NOMO-1 treated with DMSO at 0.1 percent for 48 hours (cell line): ENCODE results near the gene MB.
A peak's percentile ranks its signal among the peaks of the same experiment; 100 is the strongest.
"Not testable (repeated sequence)": the region's sequence is repeated elsewhere in the genome, so short reads cannot be mapped to it uniquely, and the experiment has no call there.

Source experiments
- DNase-seq: peaks from one replicate; lab custom pipeline; 2025; ENCODE audit not compliant: unreplicated experiment; lab: John Stamatoyannopoulos, UW

Gene MB

DNA sequence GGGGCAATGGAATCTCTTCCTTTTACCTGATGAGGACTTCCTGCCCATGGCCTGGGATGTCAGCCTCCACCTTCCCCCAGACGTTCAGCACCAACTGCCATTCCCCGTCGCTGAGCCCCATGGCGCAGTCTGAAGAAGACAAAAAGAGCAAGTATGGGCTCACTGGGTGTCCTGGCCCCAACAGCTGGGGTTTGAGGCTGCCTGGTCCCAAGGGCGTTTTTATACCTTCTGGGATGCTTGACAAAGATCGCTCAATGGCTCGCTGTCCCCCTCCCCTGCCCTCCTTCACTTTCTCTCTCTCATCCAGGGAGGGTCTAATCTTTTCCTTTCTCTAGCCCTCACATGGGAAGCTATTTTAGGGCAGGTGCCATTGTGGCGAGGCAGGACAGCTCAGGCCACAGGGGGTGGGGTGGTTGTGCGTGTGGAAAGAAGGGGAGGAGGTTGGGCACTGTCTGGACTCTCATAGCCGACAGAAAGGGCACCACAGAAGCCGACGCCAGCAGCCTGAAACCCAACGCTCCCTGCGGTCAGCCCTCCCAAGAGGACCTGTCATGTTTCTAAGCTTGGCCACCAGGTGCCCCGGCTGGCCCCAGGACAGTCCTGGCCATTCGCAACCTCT is at the start of gene MB:
Gene MB, minus strand, starts transcription at position 193 of the 619 bp plus-strand sequence. Its CDS starts 72 bp downstream, at position 121.
- DNase-seq: no peak

DNA sequence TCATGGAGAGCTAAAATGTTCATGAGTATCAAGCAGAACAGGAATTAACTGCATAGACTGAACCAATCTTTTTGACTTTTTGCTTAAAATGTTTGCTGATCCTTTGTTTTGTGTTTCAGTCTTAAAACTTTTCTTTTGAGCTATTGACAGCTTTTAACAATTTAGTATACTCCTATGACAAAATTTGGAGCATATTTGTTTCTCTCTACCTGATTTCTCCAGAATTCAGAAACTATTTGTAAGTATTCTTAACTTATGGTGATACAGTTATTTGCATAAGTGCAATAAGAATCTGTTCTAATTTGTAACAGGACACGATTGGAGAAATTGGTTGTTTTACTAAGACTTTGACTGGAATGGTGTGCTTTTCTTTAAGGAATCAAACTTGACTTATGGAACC is 49.6 kb upstream of the MB start:
- not testable (repeated sequence) for DNase-seq

DNA sequence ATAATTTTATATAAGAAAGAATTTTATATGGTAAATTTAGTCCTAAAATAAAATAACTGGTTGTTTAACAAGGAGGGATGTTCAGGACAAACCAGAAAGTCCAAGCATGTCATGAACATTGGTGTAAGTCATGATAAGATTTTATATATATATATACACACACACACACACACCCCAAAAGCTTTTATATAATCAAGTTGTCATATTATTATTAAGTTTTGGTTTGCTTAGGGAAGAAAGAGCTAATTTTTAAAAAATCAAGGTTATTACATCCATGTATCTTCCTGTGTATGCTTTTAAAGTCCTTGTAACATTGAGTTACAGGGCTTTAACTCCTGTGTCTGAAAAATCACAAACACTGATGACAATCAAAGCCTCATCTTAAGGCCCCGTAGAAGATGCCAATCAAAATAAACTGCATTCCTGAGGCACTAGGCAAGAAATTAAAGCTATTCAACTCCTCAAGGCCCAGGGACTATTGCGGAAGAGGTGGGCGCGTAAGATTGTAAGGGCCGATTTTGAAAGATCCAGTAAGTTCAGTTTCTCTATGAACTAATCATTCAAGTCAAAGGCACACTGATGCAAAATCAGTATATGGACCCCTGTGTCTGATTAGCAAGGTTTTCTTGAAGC is 47.9 kb upstream of the MB start:
- DNase-seq: no peak

DNA sequence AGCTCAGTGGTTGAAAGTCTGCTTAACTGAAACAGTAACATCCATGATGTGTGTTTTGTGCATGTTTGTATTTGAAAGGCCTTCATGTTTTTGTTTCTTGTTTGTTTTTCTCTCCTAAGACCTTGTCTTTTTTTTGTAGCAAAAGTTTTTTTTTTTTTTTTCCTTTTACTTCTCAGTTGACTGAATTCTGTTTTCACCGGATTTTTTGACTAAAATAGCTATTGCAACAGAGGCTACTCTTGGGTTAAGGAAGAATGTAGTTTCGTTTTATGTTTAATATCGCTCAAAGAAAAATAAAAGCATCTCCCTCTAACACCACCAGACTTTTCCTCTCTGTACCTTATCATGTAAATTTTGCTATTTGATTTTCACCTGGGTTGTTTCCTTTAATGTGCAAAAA is 46.2 kb upstream of the MB start:
- peak; percentile 78 for DNase-seq

DNA sequence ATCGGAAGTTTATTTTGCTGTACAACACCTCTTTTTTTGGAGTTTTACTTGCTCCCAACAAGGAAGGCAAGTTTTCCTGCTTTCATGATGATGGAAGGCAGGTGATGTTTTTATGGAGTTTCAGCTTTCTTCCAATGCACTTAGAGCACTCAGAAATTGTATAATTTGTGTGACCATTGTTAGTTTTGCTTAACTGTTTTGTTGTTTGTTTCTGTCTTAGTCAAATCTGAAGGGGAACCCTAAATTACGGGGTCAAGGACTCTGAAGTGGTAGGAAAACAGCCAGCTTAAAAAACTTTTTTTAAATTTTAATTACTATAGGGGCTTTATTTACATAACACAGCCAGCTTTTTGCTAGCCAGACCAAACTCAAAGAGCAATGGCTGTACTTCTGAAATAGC is 45.8 kb upstream of the MB start:
- DNase-seq: peak; percentile 38

DNA sequence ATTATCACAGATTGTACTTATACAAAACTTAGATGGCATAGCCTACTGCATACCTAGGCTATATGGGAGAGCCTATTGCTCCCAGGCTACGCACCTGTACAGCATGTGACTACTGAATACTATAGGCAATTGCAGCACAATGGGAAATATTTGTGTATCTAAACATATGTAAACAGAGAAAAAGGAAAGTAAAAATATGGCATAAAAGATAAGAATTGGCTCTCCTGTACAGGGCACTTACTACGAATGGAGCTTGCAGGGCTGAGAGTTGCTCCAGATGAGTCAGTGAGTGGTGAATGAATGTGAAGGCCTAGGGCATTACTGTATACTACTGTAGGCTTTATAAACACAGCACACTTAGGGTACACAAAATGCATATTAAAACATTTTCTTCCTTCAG is 44.3 kb upstream of the MB start:
- no peak for DNase-seq

DNA sequence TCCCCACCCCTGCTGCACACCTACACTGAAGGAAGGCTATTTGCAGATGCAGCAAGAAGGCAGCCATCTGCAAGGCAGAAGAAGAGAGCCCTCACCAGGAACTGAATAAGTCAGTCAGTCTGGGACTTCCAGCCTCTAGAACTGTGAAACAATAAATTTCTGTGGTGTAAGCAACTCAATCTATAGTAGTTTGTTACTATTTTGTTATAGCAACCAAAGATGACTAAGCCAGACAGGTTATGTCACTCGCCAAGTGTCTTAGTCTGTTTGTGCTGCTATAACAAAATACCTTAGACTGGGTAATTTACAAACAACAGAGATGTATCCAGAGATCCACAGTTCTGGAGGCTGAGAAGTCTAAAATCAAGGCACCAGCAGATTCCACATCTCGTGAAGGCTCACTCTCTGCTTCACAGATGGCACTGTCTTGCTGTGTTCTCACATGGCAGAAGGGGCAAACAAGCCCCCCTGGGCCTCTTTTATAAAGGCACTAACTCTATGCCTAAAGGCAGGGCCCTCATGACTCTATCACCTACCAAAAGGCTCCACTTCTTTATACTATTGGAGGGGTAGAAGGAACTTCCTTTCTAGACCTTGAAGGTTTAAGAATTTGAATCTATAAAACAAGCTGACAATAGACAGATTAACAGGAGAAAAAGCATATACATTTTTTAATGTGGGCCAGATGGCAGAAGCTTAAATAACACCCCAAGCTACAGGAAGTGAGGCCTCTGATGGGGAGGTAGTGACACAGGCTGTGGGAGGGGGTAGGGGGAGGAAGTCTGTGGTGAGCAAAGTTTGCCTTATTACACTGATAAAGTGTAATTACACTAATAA is 43.4 kb upstream of the MB start:
- peak; percentile 64 for DNase-seq

DNA sequence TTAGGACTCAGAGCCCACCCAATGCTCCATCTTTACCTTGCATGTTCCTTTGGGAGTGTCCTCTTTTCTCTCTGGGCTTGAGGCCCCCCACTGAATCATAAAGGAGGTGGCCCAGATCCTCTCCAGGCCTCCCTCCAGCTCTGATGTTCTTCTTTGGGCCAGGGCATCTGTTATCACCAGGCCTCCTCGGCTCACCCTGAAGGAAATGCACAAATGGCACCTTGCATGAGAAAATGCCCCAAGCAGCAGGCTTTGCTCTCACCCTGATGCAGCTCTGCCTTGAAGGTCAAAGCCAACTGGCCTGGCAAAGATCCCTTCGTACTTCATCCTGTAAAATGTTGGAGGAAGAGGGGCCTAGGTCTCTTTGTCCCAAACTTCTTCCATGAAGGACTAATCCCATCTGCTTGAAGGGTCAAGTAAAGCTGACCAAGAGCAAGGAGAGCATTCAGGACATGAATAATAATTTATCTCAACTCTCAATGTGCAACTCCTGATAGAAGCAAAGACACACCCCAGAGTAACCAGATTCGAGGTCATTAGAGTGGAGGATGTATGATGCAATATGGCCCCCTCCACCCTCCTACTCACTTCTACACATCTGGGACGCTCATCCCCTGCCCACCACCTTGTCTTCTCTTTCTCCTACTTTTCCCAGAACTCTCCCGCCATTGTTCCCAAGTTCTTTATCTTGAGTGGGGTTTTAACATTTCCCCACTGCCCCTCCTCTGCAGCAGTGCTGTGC is 40.6 kb upstream of the MB start:
- no peak for DNase-seq

DNA sequence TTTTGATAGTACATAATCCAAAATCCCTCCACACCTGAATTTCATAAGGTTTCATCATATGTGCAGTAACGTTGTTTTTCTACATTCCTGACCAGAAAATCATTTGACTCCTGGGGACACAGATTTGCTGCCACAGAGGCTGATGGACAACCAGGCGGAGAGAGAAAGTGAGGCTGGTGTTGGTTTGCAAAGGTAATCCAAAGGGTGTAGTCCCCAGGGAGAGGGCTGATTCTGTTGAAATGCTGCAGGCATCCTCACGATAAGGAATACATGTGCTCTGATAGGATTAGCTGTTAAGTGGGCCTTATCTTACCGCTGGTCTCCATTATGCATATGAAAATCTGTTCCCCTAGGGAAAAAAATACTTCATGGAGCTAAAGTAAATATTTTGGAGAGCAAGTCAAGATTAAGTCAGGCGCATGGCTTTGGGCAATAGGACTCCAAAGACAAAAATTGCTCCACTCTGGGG is 39.2 kb upstream of the MB start:
- no peak for DNase-seq

DNA sequence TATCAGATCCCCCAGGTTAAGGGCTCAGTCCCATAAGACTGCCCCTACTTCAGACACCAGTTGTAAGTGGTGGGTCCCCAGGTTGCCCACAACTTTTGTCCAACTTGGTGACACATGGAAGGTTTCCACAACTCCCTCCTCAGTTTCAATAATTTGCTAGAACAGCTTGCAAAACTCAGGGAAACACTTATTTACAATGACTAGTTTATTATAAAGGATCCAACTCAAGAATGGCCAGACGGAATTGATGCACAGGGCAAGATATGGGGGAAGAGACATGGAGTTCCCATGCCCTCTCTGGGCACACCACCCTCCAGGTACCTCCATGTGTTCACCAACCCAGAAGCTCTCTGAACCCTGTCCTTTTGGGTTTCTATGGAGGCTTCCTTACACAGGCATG is 36.7 kb upstream of the MB start:
- DNase-seq: no peak

DNA sequence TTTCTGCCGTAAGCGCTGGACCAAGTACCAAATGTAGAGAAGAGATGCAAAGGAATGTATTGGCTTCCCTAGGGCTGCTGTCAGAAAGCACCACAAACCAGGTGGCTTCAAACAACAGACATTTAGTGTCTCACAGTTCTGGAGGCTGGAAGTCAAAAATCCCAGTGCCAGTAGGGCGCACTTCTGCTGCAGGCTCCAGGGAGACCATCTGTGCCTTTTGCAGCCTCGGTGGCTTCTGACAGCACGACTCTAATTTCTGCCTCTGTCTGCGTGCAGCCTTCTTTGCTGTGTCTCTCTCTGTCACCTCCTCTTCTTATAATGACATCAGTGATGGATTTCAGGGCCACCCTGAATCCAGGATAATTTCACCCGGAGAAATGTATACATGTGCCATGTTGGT is 34.0 kb upstream of the MB start:
- no peak for DNase-seq

DNA sequence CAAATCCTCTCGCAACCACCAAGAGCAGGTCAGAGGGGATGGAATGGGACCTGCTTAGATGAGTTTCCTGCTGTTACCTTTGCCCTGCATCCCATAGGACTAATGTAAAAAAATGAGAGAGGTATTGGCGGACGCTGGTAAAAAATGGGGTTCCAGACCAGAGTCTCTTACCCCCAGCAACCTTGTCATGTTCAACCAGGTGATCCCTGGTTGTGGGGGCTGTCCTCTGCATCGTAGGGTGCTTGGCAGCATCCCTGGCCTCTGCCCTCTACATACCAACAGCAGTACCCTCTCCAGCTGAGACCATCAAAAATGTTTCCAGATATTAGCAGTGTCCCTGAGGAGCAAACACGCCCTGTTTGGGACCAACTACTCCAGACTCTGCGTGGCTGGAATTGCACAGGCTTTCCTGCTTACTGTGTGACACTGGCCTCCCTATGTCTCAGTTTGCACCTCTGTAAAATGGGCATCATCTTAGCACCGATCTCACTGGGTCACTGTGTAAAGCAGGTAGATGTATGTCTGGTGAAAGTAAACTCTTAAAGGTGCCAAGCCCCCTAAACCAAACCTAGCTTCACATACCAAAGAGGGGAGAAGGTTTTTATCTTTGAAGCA is 32.6 kb upstream of the MB start:
- no peak for DNase-seq

DNA sequence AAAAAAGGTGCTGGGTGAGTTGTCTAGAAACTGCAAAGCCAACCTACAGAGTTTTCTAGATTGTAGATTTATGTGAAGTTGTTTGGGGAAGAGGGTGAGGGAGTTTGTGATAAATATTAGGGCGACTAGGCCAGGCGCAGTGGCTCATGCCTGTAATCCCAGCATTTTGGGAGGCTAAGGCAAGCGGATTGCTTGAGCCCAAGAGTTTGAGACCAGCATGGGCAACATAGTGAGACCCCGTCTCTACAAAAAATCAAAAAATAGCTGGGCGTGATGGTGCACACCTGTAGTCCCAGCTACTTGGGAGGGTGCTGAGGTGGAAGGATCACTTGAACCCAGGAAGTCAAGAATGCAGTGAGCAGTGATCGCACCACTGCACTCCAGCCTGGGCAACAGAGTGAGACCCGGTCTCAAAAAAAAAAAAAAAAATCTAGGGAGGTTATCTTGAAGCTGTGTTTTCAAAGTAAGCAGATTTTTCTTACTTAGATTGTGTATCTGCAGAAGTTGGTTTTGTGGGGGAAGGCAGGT is 32.0 kb upstream of the MB start:
- no peak for DNase-seq

DNA sequence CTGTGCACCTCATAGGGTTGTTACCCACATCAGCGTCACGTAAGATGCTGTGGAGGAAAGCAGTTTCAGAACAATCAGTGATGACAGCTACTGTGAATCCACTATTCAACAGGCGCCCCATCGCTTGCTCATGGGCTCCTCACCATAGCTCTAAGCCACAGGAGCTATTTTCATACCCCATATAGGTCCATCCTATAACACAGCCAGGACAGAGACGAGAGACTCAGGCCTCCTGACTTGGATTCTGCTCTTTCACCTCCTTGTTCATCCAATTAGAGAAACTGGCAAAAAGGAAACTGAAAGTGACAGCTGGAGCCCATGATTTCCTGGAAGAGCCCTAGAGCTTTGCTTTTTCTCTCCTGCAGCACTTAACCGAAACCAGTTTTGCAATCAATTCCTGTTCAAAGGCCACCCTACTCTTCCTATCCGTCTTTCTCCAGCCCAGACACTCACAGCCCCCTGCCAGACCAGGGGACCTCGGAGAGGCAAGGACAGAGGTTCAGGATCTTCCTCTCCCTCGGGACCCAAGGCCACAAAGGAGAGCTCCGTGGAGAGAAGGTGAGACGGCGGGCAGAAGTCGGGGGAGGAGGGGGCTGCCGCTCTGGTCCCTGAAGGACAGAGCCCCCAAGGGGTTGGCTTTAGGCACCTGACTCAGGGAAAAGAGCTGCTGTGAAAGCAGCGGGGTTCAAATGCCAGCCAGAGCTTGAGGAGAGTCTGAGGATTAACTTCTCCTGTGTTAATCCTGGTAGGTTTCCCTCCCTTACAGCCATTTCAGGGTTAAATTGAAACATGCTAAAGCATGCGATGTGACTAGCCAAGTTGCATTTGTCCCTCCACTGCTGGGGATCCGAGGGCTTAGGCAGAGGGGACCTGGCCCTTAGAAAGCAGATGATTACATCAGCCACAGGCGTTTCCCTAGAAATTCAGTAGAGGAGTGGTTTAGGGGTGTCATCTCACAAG is 31.2 kb upstream of the MB start, which contains the start of gene APOL6:
Gene APOL6, plus strand, starts transcription at position 381 of the 960 bp plus-strand sequence. CDS start 7,980 bp downstream, outside the sequence.
- peak; percentile 93 for DNase-seq

DNA sequence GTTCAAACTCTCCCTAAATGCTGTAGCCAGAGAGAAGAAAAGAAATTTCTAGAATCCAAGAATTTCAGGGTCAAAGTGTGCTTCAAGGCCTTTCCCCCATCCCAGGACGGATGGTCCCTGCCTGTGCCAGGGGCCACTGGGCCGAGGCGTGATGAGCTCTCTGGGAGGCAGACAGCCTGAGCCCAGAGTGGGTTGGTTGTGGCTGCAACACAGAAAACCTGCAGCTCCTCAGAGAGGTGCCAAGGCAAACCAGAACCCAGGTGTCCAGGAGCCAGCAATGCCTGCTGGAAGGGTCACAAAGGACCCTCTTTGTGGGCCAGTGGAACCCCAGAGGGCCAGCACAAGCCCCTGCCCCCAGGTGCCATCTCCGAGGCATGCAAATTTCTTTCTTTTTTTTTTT is 28.5 kb upstream of the MB start:
- no peak for DNase-seq

DNA sequence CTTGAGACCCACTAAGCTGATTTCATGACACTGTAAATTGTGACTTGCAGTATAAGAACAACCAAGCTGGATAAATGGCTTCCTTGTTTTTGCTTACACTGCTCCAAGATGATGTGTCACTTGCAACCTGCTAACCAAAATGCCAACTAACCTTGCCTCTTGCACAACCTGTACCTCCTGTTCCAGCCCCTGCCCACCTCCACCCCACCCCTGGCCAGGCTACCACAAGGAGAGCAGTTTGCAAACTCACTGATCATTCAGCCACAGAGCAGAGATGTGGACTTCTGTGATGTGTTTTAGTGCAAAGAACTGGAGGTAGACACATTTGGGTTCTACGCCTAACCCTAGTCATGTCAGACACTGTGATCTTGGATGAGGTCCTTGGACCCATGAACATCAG is 26.9 kb upstream of the MB start:
- DNase-seq: no peak

DNA sequence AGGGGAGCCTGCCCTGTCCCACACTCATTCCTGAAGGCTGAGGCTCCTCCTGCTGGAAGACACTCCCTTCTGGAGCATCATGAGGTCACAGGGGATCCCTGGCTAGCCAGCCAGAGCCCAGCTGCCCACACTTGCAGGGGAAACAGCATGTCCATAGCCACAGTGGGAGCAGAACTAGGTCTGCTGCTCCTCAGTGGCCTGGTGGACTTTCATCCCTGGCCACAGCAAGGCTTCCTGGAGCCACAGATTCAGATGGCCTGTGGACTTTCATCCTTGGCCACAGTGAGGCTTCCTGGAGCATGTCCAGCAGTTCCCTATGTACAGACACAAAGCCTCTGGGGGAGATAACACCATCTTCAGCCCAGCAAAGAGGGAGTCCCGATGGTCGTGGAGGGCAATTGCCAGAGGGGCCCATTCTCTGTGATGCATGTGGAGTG is 25.2 kb upstream of the MB start:
- no peak for DNase-seq

DNA sequence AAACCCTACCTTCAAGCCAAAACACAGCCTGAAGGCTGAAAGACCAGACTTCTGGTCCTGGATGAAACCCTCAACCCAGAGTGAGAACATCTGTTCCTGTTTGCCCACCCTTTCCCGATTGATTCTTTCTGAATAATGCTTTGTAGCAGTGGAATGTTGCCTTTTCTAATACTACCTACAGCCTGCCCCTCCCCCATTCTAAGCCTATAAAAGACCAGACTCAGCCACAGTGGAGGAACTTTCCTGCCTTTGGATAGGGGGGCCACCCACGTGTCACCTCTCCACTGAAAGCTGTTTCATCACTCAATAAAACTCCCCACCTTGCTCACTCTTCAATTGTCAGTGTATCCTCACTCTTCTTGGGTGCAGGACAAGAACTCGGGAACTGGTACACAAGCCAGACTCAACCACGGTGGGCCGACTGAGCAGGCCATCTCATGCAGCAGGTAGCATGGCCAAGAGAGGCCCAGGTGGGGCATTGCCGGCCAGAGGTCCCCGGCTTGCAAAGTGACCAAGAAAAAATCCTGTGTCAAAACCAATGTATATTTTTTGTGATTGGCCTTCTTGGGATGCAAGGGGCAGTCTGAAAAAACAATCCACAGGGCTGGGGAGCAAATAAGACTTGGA is 24.5 kb upstream of the MB start:
- DNase-seq: no peak

DNA sequence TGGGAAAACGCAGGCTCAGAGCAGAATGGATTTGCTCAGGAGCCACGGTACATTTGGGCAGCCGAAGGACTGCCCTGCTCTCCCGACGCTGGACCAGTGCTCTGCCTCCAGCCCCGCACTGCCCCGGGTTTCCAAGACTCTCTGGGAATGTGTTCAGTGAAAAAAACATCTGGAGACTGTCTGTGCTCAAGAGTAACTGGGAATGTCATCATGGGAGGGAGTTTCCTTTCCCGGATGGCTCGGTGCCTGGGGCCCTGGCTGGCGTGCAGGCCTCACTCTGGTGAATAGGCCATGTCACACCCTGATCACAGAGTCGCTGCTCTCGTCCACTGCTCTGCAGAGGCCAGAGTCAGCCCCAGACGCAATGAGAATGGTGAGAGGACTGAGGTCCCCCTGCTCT is 21.3 kb upstream of the MB start:
- DNase-seq: no peak
